CD14-positive monocyte (primary cell): ENCODE data around the gene SIGLEC8. TPM values are rescaled to one million over a fixed set of nuclear protein-coding genes. Genes with fewer than 3 reads are reported as not detected.
A peak's percentile ranks its signal among the peaks of the same experiment; 100 is the strongest.
"Not testable (repeated sequence)": the region's sequence is repeated elsewhere in the genome, so short reads cannot be mapped to it uniquely, and the experiment has no call there.

ENCODE experiments used
- DNase-seq, 3 donors: peaks; one replicate each; pipeline ENCODE4 v3.0.0-alpha.2; 2011 to 2022
- H2AFZ ChIP-seq: 2 replicates; pipeline ENCODE4 v1.6.0; 2012; ENCODE audit warnings: mild to moderate bottlenecking, low read depth, low read length, inconsistent platforms; ENCODE audit not compliant: insufficient read depth, poor library complexity, severe bottlenecking
- H3K27ac ChIP-seq, 2 donors: 1 replicate in 1 of 2; 2 replicates in 1 of 2; pipeline ENCODE4 v1.5.1; 2012 to 2013; ENCODE audit warnings: low read length in 2 of 2, control low read depth in 1 of 2, inconsistent platforms in 1 of 2, low read depth in 1 of 2, mild to moderate bottlenecking in 1 of 2
- H3K27me3 ChIP-seq, 2 donors: one replicate each; pipeline versions ENCODE4 v1.6.0 to v1.6.1; 2011 to 2013; ENCODE audit warnings: low read length in 2 of 2; ENCODE audit not compliant: control insufficient read depth in 2 of 2, insufficient read depth in 2 of 2
- H3K36me3 ChIP-seq, 2 donors: replicated peaks in 1 of 2; 1 replicate in 1 of 2; 2 replicates in 1 of 2; pipeline versions ENCODE4 v1.5.1 to v1.6.1; 2012 to 2013; ENCODE audit warnings: low read length in 2 of 2, control low read depth in 1 of 2, inconsistent platforms in 1 of 2, mild to moderate bottlenecking in 1 of 2; ENCODE audit not compliant: insufficient read depth in 2 of 2, control insufficient read depth in 1 of 2
- H3K4me1 ChIP-seq, 2 donors: 1 replicate in 1 of 2; 2 replicates in 1 of 2; pipeline versions ENCODE4 v1.5.1 to v1.6.1; 2012 to 2013; ENCODE audit warnings: low read length in 2 of 2, control low read depth in 1 of 2, inconsistent platforms in 1 of 2, mild to moderate bottlenecking in 1 of 2, moderate library complexity in 1 of 2; ENCODE audit not compliant: insufficient read depth in 2 of 2, control insufficient read depth in 1 of 2
- H3K4me2 ChIP-seq: replicated peaks from 2 replicates; pipeline ENCODE3; 2012; ENCODE audit warnings: low read length, moderate library complexity, mild to moderate bottlenecking; ENCODE audit not compliant: poor library complexity, severe bottlenecking; ENCODE audit errors: extremely low read depth
- H3K4me3 ChIP-seq, 3 experiments: fragments of 200-600 bp in 1 of 3; sonication (generic) in 1 of 3; replicated peaks in 1 of 3; 1 replicate in 2 of 3; 2 replicates in 1 of 3; pipeline ENCODE4 v1.5.1; 2011 to 2013; ENCODE audit warnings: low read length in 3 of 3, mild to moderate bottlenecking in 3 of 3, control low read depth in 2 of 3, low read depth in 2 of 3, inconsistent platforms in 1 of 3, moderate library complexity in 1 of 3
- H3K79me2 ChIP-seq: 2 replicates; pipeline ENCODE4 v1.6.0; 2012; ENCODE audit warnings: mild to moderate bottlenecking, control low read depth, inconsistent platforms, low read length, moderate library complexity; ENCODE audit not compliant: insufficient read depth
- H3K9ac ChIP-seq: 2 replicates; pipeline ENCODE4 v1.6.0; 2017; ENCODE audit warnings: low read length, mild to moderate bottlenecking; ENCODE audit not compliant: insufficient read depth, poor library complexity, severe bottlenecking
- H3K9me3 ChIP-seq, 2 donors: replicated peaks in 1 of 2; 1 replicate in 1 of 2; 2 replicates in 1 of 2; pipeline versions ENCODE4 v1.5.1 to v1.6.1; 2012 to 2013; ENCODE audit warnings: low read length in 2 of 2, control low read depth in 1 of 2; ENCODE audit not compliant: control insufficient read depth in 1 of 2, insufficient read depth in 1 of 2
- H4K20me1 ChIP-seq: 2 replicates; pipeline ENCODE4 v1.6.0; 2012; ENCODE audit warnings: mild to moderate bottlenecking, low read length, control low read depth, moderate library complexity; ENCODE audit not compliant: insufficient read depth
- H3K27ac Mint-ChIP-seq, 7 donors: one replicate each; pipeline ENCODE4 v1.8.0; 2020; ENCODE audit warnings: mild to moderate bottlenecking in 7 of 7, mixed read lengths in 7 of 7, moderate library complexity in 6 of 7, inconsistent platforms in 2 of 7
- H3K27me3 Mint-ChIP-seq, 3 donors: one replicate each; pipeline ENCODE4 v1.8.0; 2021 to 2022; ENCODE audit warnings: low read depth in 3 of 3, mild to moderate bottlenecking in 3 of 3, mixed read lengths in 3 of 3, moderate library complexity in 3 of 3, inconsistent platforms in 1 of 3
- H3K36me3 Mint-ChIP-seq, 2 donors: one replicate each; pipeline ENCODE4 v1.8.0; 2020; ENCODE audit warnings: mixed read lengths in 2 of 2, inconsistent platforms in 1 of 2, mild to moderate bottlenecking in 1 of 2
- H3K4me1 Mint-ChIP-seq: one replicate; pipeline ENCODE4 v1.8.0; 2020; ENCODE audit warnings: mild to moderate bottlenecking, mixed read lengths
- H3K4me3 Mint-ChIP-seq, 2 donors: one replicate each; pipeline ENCODE4 v1.8.0; 2020; ENCODE audit warnings: mild to moderate bottlenecking in 2 of 2, mixed read lengths in 2 of 2, moderate library complexity in 1 of 2
- H3K9me3 Mint-ChIP-seq, 7 donors: one replicate each; pipeline ENCODE4 v1.8.0; 2020 to 2022; ENCODE audit warnings: mixed read lengths in 7 of 7, mild to moderate bottlenecking in 6 of 7, moderate library complexity in 6 of 7, inconsistent platforms in 2 of 7
- CTCF ChIP-seq: fragments of 200-600 bp; IDR thresholded peaks from one replicate; pipeline ENCODE4 v1.8.0; 2022; ENCODE audit warnings: antibody characterized with exemption, mild to moderate bottlenecking
- WGBS: methylation state at CpG from one replicate; pipeline ENCODE4 v1.1.5; 2013; ENCODE audit warnings: missing lambda C conversion rate; ENCODE audit not compliant: insufficient coverage; 5-methylcytosine and 5-hydroxymethylcytosine counted together
- intact Hi-C, 2 donors: fragments of 100-400 bp; cut with micrococcal nuclease; formaldehyde crosslinking; loops; one replicate each; pipeline versions ENCODE4 v1.15.0 to v1.15.1; 2023
- polyA plus RNA-seq, 3 donors: library from polyadenylated mRNA; depleted of rRNA in 1 of 3; unstranded in 2 of 3; stranded (reverse) in 1 of 3; fragments of 300-500 nt in 2 of 3; fragments of >200 nt in 1 of 3; fragmentation: Illumina TruSeq in 2 of 3; gene quantifications; 1 replicate in 2 of 3; 2 replicates in 1 of 3; pipeline ENCODE4 v1.2.3, GENCODE V29; 2012 to 2021

The SIGLEC8 gene
- polyA plus RNA-seq, 3 donors: not detected

GRCh38 chr19:51448411-51449016 is 9.7 kb downstream of the SIGLEC8 start:
- no peak overlapping the region for H2AFZ ChIP-seq
- peaks cover 11 to 13% of the 10 kb centered on the region in 2 donors for H3K9me3 ChIP-seq
- Mint-ChIP-seq H3K27ac (no peak overlapping the region), H3K27me3 (peaks cover 16 to 28% (median 22%) of the 10 kb centered on the region in 3 donors), H3K9me3 (peaks cover 12 to 26% (median 19%) of the 10 kb centered on the region in 7 donors), H3K4me3 (peak overlapping the region in 1 of 2 donors; percentile 29), H3K4me1 (peaks cover 5% of the 10 kb centered on the region), H3K36me3 (no peaks in the 10 kb centered on the region)
- H3K4me1 ChIP-seq: no peaks in the 10 kb centered on the region
- H3K27me3 ChIP-seq: peaks cover 0 to 7% of the 10 kb centered on the region in 2 donors
- 4% methylated on average over 10 of the region's 13 CpGs for WGBS
- no peaks in the 10 kb centered on the region for H3K36me3 ChIP-seq
- no peak for TF ChIP-seq CTCF
- no peak overlapping the region for H3K4me3 ChIP-seq
- H3K4me2 ChIP-seq: no peak overlapping the region
- H4K20me1 ChIP-seq: no peaks in the 10 kb centered on the region
- no peak for DNase-seq
- no peak overlapping the region for H3K27ac ChIP-seq
- no peaks in the 10 kb centered on the region for H3K79me2 ChIP-seq
- intact Hi-C loops: no loop called here
- no peak overlapping the region for H3K9ac ChIP-seq

- Histone ChIP-seq H4K20me1 (no peaks in the 10 kb centered on the region), H3K9me3 (peaks cover 11 to 13% of the 10 kb centered on the region in 2 donors), H3K4me1 (no peaks in the 10 kb centered on the region), H3K79me2 (no peaks in the 10 kb centered on the region), H3K4me2 (no peak overlapping the region), H3K27ac (no peak overlapping the region), H3K36me3 (no peaks in the 10 kb centered on the region), H3K4me3 (no peak overlapping the region), H3K27me3 (peaks cover 3 to 11% of the 10 kb centered on the region in 2 donors), H2AFZ (no peak overlapping the region), H3K9ac (no peak overlapping the region)
- WGBS: 90% methylated on average over 5 of the region's 7 CpGs
- Mint-ChIP-seq H3K36me3 (no peaks in the 10 kb centered on the region), H3K27me3 (peaks cover 16 to 33% (median 26%) of the 10 kb centered on the region in 3 donors), H3K4me1 (peaks cover 5% of the 10 kb centered on the region), H3K9me3 (peaks cover 12 to 26% (median 19%) of the 10 kb centered on the region in 7 donors), H3K27ac (no peak overlapping the region), H3K4me3 (peak overlapping the region in 1 of 2 donors; percentile 29)
- no peak for DNase-seq
- intact Hi-C loops: no loop called here
- no peak for TF ChIP-seq CTCF
Observed at GRCh38 chr19:51448011-51448410, 10.2 kb downstream of the SIGLEC8 start.

GRCh38 chr19:51447510-51447909 is 10.7 kb downstream of the SIGLEC8 start:
- H3K4me2 ChIP-seq, H3K9ac ChIP-seq, H3K27ac Mint-ChIP-seq, H3K4me3 ChIP-seq, intact Hi-C loops, H3K4me3 Mint-ChIP-seq, H3K27ac ChIP-seq, H2AFZ ChIP-seq, H3K36me3 Mint-ChIP-seq, H4K20me1 ChIP-seq, H3K36me3 ChIP-seq, DNase-seq, H3K4me1 ChIP-seq, H3K79me2 ChIP-seq, H3K4me1 Mint-ChIP-seq: not testable (repeated sequence)
- WGBS: 100% methylated on average over 1 of the region's 3 CpGs
- H3K9me3 Mint-ChIP-seq: peaks cover 12 to 26% (median 19%) of the 10 kb centered on the region in 7 donors
- Histone ChIP-seq H3K9me3 (peaks cover 11 to 13% of the 10 kb centered on the region in 2 donors), H3K27me3 (peaks cover 5 to 15% of the 10 kb centered on the region in 2 donors)
- peaks cover 20 to 38% (median 31%) of the 10 kb centered on the region in 3 donors for H3K27me3 Mint-ChIP-seq
